ENCODE results near the gene PKP2. TPM values are rescaled to one million over a fixed set of nuclear protein-coding genes. Genes with fewer than 3 reads are reported as not detected.

Gene PKP2
- total and polyA plus RNA-seq, 9 of the 15 experiments (the other 6 are each of a cell fraction or from before 2014, with no cell fraction given): 1.6 to 4.2 (median 2.8) TPM

DNA sequence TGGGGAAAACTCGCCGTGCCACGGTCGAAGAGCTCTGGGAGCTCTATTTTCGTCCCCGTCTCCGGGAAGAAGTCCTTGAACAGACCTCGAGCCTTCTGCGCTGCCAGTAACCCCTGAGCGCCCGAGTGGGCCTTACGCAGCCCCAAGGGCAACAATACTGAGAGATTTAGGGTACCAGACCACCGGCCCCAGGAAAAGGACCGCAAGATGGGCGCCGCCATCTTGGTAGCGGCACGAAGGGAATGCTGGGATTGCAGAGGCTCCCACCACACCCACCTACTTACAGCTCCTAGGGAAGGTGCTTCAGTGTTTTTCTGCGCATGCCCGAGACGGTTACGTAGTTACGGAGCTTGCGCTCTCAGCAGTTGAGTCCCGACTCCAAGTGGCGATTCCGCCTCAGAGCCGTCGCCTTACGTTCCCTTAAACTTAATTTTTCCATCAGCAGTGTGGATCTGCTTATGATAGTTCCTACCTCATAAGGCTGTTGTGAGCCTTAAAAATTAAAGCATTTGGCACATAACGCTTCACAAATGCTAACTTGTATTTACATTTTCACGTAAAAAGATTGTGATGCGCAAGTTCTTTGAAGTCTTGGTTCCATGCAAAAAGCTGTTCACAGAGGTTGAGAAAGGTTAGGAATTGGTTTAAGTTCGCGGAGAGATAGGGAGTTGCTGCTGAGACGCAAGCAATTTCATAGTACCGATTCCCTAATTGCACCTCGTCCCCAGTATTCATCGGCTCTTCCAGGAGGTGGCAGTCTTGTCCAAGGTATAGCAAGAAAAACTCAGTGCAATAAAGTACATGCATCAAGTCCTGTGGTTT lies 140.7 kb downstream of the PKP2 start, which contains the start of gene YARS2 (continued):
- TF ChIP-seq XRCC4 (IDR thresholded peaks at IDR 0.05; ENCODE audit: extremely low read depth, insufficient read depth, insufficient read length) (no peak), CBX2 (IDR thresholded peaks at IDR 0.05; ENCODE audit: insufficient read depth, low read length, poor library complexity, severe bottlenecking) (no peak), MCM2 (IDR thresholded peaks at IDR 0.05; ENCODE audit: low read depth) (no peak), ARHGAP35 (IDR thresholded peaks at IDR 0.05; ENCODE audit: partially characterized antibody) (no peak), CCNT2 (IDR thresholded peaks at IDR 0.05; ENCODE audit: borderline replicate concordance, extremely low read depth, insufficient read length, low read depth, low read length) (no peak), ZNF274 (IDR thresholded peaks at IDR 0.05; ENCODE audit: borderline replicate concordance, low read depth, low read length) (no peak), SETDB1 (IDR thresholded peaks at IDR 0.05; ENCODE audit: low read length) (no peak), SMARCA5 (IDR thresholded peaks at IDR 0.05) (no peak), SMAD2 (IDR thresholded peaks at IDR 0.05; ENCODE audit: low read depth, low read length) (no peak)
- TF ChIP-seq, protein P1, sequence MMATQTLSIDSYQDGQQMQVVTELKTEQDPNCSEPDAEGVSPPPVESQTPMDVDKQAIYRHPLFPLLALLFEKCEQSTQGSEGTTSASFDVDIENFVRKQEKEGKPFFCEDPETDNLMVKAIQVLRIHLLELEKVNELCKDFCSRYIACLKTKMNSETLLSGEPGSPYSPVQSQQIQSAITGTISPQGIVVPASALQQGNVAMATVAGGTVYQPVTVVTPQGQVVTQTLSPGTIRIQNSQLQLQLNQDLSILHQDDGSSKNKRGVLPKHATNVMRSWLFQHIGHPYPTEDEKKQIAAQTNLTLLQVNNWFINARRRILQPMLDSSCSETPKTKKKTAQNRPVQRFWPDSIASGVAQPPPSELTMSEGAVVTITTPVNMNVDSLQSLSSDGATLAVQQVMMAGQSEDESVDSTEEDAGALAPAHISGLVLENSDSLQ (IDR thresholded peaks at IDR 0.05): no peak
- TF ChIP-seq, protein P2, sequence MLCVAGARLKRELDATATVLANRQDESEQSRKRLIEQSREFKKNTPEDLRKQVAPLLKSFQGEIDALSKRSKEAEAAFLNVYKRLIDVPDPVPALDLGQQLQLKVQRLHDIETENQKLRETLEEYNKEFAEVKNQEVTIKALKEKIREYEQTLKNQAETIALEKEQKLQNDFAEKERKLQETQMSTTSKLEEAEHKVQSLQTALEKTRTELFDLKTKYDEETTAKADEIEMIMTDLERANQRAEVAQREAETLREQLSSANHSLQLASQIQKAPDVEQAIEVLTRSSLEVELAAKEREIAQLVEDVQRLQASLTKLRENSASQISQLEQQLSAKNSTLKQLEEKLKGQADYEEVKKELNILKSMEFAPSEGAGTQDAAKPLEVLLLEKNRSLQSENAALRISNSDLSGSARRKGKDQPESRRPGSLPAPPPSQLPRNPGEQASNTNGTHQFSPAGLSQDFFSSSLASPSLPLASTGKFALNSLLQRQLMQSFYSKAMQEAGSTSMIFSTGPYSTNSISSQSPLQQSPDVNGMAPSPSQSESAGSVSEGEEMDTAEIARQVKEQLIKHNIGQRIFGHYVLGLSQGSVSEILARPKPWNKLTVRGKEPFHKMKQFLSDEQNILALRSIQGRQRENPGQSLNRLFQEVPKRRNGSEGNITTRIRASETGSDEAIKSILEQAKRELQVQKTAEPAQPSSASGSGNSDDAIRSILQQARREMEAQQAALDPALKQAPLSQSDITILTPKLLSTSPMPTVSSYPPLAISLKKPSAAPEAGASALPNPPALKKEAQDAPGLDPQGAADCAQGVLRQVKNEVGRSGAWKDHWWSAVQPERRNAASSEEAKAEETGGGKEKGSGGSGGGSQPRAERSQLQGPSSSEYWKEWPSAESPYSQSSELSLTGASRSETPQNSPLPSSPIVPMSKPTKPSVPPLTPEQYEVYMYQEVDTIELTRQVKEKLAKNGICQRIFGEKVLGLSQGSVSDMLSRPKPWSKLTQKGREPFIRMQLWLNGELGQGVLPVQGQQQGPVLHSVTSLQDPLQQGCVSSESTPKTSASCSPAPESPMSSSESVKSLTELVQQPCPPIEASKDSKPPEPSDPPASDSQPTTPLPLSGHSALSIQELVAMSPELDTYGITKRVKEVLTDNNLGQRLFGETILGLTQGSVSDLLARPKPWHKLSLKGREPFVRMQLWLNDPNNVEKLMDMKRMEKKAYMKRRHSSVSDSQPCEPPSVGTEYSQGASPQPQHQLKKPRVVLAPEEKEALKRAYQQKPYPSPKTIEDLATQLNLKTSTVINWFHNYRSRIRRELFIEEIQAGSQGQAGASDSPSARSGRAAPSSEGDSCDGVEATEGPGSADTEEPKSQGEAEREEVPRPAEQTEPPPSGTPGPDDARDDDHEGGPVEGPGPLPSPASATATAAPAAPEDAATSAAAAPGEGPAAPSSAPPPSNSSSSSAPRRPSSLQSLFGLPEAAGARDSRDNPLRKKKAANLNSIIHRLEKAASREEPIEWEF (CRISPR knock-in tag; IDR thresholded peaks at IDR 0.05): no peak
- TF ChIP-seq, protein P3, sequence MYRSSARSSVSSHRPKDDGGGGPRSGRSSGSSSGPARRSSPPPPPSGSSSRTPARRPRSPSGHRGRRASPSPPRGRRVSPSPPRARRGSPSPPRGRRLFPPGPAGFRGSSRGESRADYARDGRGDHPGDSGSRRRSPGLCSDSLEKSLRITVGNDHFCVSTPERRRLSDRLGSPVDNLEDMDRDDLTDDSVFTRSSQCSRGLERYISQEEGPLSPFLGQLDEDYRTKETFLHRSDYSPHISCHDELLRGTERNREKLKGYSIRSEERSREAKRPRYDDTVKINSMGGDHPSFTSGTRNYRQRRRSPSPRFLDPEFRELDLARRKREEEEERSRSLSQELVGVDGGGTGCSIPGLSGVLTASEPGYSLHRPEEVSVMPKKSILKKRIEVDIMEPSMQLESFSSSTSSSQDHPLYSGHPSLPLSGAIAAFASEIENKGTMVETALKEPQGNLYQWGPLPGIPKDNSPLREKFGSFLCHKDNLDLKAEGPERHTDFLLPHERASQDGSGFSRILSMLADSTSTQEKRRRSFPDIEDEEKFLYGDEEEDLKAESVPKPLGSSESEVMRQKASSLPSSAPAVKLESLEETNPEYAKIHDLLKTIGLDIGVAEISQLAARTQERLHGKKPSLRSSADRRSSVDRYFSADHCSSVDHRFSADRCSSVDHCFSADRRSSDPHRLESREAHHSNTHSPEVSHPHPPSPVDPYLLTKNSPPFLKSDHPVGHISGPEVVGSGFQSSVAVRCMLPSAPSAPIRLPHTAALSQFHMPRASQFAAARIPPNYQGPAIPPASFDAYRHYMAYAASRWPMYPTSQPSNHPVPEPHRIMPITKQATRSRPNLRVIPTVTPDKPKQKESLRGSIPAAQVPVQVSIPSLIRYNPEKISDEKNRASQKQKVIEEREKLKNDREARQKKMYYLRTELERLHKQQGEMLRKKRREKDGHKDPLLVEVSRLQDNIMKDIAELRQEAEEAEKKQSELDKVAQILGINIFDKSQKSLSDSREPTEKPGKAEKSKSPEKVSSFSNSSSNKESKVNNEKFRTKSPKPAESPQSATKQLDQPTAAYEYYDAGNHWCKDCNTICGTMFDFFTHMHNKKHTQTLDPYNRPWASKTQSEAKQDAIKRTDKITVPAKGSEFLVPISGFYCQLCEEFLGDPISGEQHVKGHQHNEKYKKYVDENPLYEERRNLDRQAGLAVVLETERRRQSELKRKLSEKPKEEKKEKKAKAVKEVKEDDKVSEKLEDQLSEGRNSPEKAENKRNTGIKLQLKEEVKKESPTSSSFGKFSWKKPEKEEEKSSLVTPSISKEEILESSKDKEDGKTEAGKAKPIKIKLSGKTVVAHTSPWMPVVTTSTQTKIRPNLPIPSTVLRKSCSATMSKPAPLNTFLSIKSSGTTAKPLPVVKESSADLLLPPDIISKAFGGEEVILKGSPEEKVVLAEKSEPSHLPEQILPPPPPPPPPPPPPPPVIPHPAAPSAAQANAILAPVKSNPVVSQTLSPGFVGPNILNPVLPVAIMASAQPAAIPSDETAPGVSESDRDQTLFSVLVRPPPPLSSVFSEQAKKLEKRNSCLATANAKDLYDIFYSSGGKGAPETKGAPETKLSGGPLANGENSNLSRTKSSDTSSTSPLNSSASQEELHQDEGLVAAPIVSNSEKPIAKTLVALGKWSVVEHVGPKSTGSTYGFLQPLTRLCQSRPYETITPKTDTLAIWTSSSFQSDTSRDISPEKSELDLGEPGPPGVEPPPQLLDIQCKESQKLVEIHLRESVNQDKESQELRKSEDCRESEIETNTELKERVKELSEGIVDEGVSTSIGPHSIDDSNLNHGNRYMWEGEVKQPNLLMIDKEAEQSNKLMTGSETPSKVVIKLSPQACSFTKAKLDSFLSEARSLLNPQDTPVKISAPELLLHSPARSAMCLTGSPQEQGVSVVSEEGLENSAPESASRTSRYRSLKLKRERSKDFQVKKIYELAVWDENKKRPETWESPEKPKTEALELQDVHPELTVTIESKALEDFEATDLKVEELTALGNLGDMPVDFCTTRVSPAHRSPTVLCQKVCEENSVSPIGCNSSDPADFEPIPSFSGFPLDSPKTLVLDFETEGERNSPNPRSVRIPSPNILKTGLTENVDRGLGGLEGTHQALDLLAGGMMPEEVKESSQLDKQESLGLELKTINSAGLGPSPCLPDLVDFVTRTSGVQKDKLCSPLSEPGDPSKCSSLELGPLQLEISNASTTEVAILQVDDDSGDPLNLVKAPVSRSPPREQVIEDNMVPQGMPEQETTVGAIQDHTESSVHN (IDR thresholded peaks at IDR 0.05; ENCODE audit: borderline replicate concordance in 1 of 2, low read depth in 1 of 2): no peak
